Fibroblast of skin of left biceps (primary cell): ENCODE results near the gene SHOX.
"Not testable (repeated sequence)": the region's sequence is repeated elsewhere in the genome, so short reads cannot be mapped to it uniquely, and the experiment has no call there.

ENCODE experiments used
- DNase-seq, 2 experiments: peaks; one replicate each; pipeline ENCODE4 v3.0.0-alpha.2; 2013; ENCODE audit warnings: low read depth in 2 of 2

Gene SHOX

DNA sequence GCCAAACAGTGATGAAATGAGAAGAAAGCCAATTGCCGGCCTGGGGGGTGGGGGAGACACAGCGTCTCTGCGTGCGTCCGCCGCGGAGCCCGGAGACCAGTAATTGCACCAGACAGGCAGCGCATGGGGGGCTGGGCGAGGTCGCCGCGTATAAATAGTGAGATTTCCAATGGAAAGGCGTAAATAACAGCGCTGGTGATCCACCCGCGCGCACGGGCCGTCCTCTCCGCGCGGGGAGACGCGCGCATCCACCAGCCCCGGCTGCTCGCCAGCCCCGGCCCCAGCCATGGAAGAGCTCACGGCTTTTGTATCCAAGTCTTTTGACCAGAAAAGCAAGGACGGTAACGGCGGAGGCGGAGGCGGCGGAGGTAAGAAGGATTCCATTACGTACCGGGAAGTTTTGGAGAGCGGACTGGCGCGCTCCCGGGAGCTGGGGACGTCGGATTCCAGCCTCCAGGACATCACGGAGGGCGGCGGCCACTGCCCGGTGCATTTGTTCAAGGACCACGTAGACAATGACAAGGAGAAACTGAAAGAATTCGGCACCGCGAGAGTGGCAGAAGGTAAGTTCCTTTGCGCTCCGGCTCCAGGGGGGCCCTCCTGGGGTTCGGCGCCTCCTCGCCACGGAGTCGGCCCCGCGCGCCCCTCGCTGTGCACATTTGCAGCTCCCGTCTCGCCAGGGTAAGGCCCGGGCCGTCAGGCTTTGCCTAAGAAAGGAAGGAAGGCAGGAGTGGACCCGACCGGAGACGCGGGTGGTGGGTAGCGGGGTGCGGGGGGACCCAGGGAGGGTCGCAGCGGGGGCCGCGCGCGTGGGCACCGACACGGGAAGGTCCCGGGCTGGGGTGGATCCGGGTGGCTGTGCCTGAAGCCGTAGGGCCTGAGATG is at the start of gene SHOX:
SHOX (plus strand) TSS at position 180 of the 885 bp plus-strand sequence; CDS start at position 287, 107 bp downstream.
- DNase-seq: peak; percentile 21 to 28

- DNase-seq: no peak
Measured at GRCh38 chrX:581066-581465, 49.5 kb upstream of the SHOX start.

DNA sequence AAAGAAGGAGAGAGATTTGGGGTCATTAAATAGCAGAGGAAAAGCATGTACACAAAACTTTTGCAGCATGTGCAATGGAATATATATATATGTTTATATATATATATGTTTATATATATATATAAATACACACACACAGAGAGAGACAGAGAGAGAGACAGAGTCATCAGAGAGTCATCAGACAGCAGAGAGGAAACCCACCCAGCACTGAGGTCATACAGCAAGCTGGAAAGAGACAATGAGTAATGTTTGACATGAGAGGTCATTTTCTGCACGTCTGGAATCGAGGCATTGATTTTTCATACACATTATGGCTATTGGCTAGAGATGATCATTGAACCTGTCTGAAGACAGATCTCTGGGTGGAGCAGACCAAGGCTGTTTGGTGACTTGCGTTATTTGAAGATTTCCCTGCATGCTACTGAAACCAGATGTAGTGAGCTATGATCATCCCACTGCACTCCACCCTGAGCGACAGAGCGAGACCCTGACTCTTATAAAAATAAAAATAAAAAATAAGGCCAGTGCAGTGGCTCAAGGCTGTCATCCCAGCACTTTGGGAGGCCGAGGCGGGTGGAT is 48.8 kb upstream of the SHOX start:
- DNase-seq: no peak

GRCh38 chrX:584572-584971 is 46.0 kb upstream of the SHOX start:
- DNase-seq: no peak

GRCh38 chrX:585115-585808 is 45.3 kb upstream of the SHOX start:
- DNase-seq: no peak

DNA sequence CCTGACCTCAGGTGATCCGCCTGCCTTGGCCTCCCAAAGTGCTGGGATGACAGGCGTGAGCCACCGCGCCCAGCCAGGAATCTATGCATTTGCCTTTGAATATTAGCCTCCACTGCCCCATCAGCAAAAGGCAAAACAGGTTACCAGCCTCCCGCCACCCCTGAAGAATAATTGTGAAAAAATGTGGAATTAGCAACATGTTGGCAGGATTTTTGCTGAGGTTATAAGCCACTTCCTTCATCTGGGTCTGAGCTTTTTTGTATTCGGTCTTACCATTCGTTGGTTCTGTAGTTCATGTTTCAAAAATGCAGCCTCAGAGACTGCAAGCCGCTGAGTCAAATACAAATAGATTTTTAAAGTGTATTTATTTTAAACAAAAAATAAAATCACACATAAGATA is 44.2 kb upstream of the SHOX start:
- DNase-seq: no peak

DNA sequence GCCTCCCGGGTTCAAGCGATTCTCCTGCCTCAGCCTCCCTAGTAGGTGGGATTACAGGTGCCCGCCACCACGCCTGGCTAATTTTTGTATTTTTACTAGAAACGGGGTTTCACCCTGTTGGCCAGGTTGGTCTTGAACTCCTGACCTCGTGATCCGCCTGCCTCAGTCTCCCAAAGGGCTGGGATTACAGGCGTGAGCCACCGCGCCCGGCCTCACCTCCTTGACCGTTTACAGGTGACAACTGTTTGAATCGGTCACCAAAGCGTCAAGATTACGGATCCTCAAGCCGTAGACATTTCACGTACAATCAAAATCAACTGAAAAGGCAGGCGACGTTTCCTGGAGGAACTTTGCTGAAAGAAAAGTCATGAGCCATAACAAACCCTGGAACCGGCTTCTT is 41.3 kb upstream of the SHOX start:
- not testable (repeated sequence) for DNase-seq

DNA sequence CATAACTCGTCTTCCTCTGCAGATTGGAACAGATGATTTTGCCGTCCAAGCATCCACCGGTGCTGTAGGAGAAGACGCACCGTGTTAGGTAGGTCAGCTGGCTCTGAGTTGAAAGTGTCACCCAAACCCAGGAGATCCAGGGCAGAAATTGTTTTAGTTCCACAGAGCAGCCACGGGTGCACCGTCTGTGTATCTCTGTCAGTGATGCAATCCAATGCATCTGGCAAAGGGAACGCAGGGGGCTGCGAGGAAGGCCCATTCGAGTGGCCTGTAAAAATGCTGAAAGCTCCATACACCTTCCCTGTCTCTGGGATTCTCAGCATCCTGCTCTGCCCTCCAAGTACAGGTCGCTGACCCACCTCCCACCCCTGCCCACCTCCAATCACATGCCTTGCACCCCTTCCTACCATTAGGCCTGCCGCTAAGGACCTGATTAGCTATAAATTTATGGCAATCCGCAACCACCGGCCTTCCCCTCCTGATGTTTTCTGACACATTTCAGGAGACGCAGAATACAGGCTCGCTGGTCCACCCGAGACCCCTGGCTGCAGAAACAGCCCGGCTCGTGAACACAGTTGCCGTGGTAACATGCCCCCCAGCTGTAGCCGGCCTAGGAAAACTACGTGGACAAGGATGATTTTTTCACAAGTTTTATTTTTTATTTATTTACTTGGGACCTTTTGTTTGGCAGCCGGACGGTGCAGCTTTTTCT is 39.7 kb upstream of the SHOX start:
- DNase-seq: no peak

DNA sequence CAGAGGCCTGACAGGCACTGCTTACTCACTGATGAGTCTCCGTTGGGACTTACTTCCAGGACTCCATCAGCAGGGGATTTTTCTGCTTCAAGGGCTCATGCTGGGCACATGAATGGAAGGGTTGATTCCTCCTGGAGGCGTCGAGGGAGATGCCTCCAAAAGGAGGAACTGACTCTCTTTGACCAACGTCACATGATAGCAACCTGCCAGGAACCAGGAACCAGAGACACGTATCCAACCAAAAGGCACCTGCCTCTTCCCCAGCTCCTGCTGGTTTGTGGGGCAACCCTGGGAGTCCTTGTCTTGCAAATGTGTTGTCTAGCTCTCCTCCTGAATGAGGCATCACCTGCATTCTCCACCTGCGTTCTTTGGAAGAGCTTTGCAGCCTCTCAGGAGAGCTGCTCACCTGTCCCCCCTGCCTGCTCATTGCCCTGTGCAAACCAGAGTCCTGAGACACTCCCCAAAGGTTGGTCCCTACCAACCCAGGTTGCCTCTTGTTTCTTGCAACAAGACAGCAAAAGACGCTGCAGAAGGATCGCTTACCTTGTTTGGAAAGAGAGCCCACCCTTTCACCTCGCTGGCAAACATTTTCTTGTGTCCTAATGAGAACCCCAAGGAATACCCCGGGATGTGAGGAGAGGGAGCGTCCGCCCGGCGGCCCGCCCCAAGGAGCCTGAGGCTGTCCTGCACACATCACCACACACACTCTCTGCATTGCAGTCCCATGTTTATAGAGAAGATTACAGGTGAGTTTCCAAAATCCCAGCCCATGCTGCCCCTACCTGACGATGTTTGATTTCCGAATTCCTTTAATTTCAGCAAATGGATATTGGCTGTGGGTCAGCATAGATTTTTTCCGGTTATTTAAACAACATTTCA is 30.5 kb upstream of the SHOX start:
- no peak for DNase-seq

DNA sequence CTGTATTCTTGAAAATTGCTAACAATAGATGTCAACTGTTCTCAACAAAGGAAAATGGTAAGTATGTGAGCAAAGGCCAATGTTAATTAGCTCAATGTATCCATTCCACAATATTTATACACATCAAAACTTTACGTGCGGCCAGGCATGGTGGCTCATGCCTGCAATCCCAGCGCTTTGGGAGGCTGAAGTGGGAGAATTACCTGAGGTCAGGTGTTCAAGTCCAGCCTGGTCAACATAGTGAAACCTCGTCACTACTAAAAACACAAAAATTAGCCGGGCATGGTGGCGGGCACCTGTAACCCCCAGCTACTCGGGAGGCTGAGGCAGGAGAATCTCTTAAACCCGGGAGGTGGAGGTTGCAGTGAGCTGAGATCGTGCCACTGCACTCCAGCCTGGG is 27.6 kb upstream of the SHOX start:
- DNase-seq: not testable (repeated sequence)

GRCh38 chrX:604616-605015 is 26.0 kb upstream of the SHOX start:
- not testable (repeated sequence) for DNase-seq

GRCh38 chrX:608088-608487 is 22.5 kb upstream of the SHOX start:
- DNase-seq: not testable (repeated sequence)

DNA sequence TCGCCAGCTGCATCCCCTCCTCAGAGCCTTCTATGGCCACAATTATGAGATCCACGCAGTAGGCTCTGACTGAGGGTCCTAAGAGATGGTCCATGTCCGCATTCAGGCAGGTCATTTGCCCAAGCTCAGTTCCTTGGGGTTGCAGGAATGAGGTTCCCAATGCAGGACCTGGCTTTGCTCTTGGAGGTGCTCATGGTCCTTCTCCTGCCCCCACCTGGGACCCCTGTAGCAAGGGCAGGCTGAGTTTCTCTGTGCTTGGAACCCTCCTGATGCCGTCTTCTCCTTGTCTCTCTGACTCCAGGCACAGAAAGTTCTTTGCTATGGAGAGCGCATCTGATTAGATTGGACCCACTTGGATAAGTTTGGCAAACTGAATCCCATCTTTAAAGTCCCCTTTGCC is 16.5 kb upstream of the SHOX start:
- no peak for DNase-seq

GRCh38 chrX:617401-617800 is 13.2 kb upstream of the SHOX start:
- no peak for DNase-seq

DNA sequence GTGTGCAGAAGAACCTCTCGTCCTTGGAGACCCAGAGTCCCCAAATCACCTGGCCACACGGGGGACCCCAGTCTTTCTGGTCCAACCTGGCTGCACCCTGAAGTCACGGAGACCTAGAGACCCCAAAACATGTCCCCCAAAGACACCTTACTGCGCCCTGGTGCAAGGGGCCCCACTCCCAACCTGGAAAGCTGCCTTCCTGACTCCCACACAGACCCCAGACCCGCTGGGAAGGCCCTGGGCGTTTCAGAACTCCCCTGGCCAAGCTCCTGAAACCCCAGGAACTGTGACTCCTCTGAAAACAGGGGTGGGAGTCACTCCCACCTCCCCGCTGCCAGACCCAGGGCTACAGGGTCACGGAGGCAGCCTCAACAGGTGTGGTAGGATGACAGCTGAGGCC is 12.7 kb upstream of the SHOX start:
- no peak for DNase-seq

- DNase-seq: not testable (repeated sequence)
Measured at GRCh38 chrX:618304-618703, 12.3 kb upstream of the SHOX start.

GRCh38 chrX:618761-619450 is 11.7 kb upstream of the SHOX start:
- no peak for DNase-seq

DNA sequence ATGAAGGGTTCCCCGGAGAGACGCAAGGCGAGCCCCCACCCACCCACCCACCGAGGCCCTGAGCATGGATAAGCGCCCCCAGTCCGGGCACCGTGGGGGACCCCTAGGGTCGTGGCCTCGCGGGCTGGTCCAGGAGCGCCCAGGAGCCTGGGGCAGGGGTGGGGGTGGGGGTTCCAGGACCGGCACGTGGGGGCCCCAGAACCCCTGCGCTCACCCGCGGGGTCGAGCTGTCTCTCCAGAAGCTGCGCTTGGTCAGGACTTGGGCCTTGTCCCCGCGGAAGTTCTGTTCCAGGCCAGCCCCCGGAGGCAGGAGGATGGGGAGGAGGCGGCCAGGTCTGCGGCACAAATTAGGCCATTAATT is 11.2 kb upstream of the SHOX start:
- DNase-seq: no peak

GRCh38 chrX:619812-620531 is 10.6 kb upstream of the SHOX start:
- DNase-seq: no peak
